SIG-M5 (cell line): ENCODE measurements around the gene CPAMD8.
"Not testable (repeated sequence)": the region's sequence is repeated elsewhere in the genome, so short reads cannot be mapped to it uniquely, and the experiment has no call there.

ENCODE experiments used
- DNase-seq: peaks from one replicate; lab custom pipeline; 2025; lab: John Stamatoyannopoulos, UW

CPAMD8 gene

GRCh38 chr19:16945762-16946465, 80.7 kb downstream of the CPAMD8 start:
- DNase-seq: no peak

GRCh38 chr19:16945364-16945714, 81.3 kb downstream of the CPAMD8 start:
- no peak for DNase-seq

GRCh38 chr19:16944626-16945363, 81.8 kb downstream of the CPAMD8 start:
- DNase-seq: no peak

GRCh38 chr19:16943942-16944625, 82.5 kb downstream of the CPAMD8 start:
- DNase-seq: no peak

- DNase-seq: not testable (repeated sequence)
These were observed 83.5 kb downstream of the CPAMD8 start for GRCh38 chr19:16943090-16943489.

- no peak for DNase-seq
These were observed 84.0 kb downstream of the CPAMD8 start for GRCh38 chr19:16942583-16942982.

GRCh38 chr19:16940626-16941025, 86.0 kb downstream of the CPAMD8 start:
- no peak for DNase-seq

- DNase-seq: not testable (repeated sequence)
These were observed 86.5 kb downstream of the CPAMD8 start for GRCh38 chr19:16940063-16940462.

GRCh38 chr19:16938211-16938610, 88.4 kb downstream of the CPAMD8 start:
- DNase-seq: no peak

GRCh38 chr19:16937796-16938195, 88.8 kb downstream of the CPAMD8 start:
- DNase-seq: not testable (repeated sequence)

- no peak for DNase-seq
These were observed 89.7 kb downstream of the CPAMD8 start for GRCh38 chr19:16936901-16937300.

- DNase-seq: no peak
These were observed 92.1 kb downstream of the CPAMD8 start for GRCh38 chr19:16934489-16934888.

- DNase-seq: no peak
These were observed 95.3 kb downstream of the CPAMD8 start for GRCh38 chr19:16931306-16931705.

- no peak for DNase-seq
These were observed 95.9 kb downstream of the CPAMD8 start for GRCh38 chr19:16930753-16931152.

- no peak for DNase-seq
These were observed 97.7 kb downstream of the CPAMD8 start for GRCh38 chr19:16928916-16929315.

- no peak for DNase-seq
These were observed 98.3 kb downstream of the CPAMD8 start for GRCh38 chr19:16928351-16928750.

- no peak for DNase-seq
These were observed 98.7 kb downstream of the CPAMD8 start for GRCh38 chr19:16927883-16928282.

- no peak for DNase-seq
These were observed 103.7 kb downstream of the CPAMD8 start for GRCh38 chr19:16922949-16923348.

GRCh38 chr19:16922592-16922934, 104.0 kb downstream of the CPAMD8 start:
- no peak for DNase-seq

- no peak for DNase-seq
These were observed 104.6 kb downstream of the CPAMD8 start for GRCh38 chr19:16921766-16922591.

GRCh38 chr19:16920816-16921529, 105.6 kb downstream of the CPAMD8 start:
- no peak for DNase-seq

- DNase-seq: no peak
These were observed 107.1 kb downstream of the CPAMD8 start for GRCh38 chr19:16919496-16919895.
